H1 (cell line): ENCODE data around the gene RUNX1. TPM values are rescaled to one million over a fixed set of nuclear protein-coding genes. Genes with fewer than 3 reads are reported as not detected.

ENCODE experiments used
- CTCF ChIA-PET: fragments of 300-600 bp; sonication (Branson Sonifier 250); formaldehyde crosslinking; loops from one replicate; lab custom pipeline; 2021; ENCODE audit not compliant: partially characterized antibody; lab: Charles Lee
- POLR2A ChIA-PET: fragments of 300-600 bp; sonication (Branson Sonifier 250); formaldehyde crosslinking; loops from one replicate; lab custom pipeline; 2021; ENCODE audit warnings: inconsistent platforms; ENCODE audit not compliant: partially characterized antibody; lab: Charles Lee
- DNase-seq, 2 experiments: peaks; one replicate each; pipeline versions ENCODE4 v3.0.0 to v3.0.0-alpha.2; 2010 to 2022; ENCODE audit warnings: low spot score in 2 of 2, low read depth in 1 of 2, mixed read lengths in 1 of 2
- FAIRE-seq: peaks from 2 replicates; lab custom pipeline; 2011; peaks lifted over from hg19 to GRCh38; lab: Jason Lieb, UNC
- H2AFZ ChIP-seq: 2 replicates; pipeline ENCODE4 v1.8.1; 2012; ENCODE audit warnings: low read length, inconsistent platforms
- H2AK5ac ChIP-seq: 2 replicates; pipeline ENCODE4 v1.6.1; 2013; ENCODE audit warnings: low read depth, low read length
- H2BK120ac ChIP-seq: replicated peaks from 2 replicates; pipeline ENCODE3; 2013; ENCODE audit warnings: low read depth, low read length, inconsistent platforms
- H2BK12ac ChIP-seq: 2 replicates; pipeline ENCODE4 v1.6.1; 2013; ENCODE audit warnings: low read depth, low read length
- H2BK15ac ChIP-seq: 2 replicates; pipeline ENCODE4 v1.6.1; 2013; ENCODE audit warnings: low read length
- H2BK20ac ChIP-seq: 2 replicates; pipeline ENCODE4 v1.6.1; 2013; ENCODE audit warnings: low read length
- H2BK5ac ChIP-seq: 2 replicates; pipeline ENCODE4 v1.6.1; 2013; ENCODE audit warnings: low read depth, low read length
- H3K14ac ChIP-seq: 2 replicates; pipeline ENCODE4 v1.6.1; 2013; ENCODE audit warnings: inconsistent platforms; ENCODE audit not compliant: insufficient read length
- H3K18ac ChIP-seq: 2 replicates; pipeline ENCODE4 v1.6.1; 2013; ENCODE audit warnings: low read length; ENCODE audit errors: extremely low read depth
- H3K23ac ChIP-seq: 2 replicates; pipeline ENCODE4 v1.6.1; 2013; ENCODE audit warnings: inconsistent platforms; ENCODE audit not compliant: insufficient read length
- H3K23me2 ChIP-seq: 2 replicates; pipeline ENCODE4 v1.6.1; 2013; ENCODE audit warnings: low read depth, low read length
- H3K27ac ChIP-seq: 2 replicates; pipeline ENCODE4 v1.6.1; 2011; ENCODE audit warnings: low read depth, low read length, inconsistent platforms
- H3K27me3 ChIP-seq, 4 experiments: replicated peaks in 1 of 4; 1 replicate in 1 of 4; 2 replicates in 3 of 4; pipeline versions ENCODE4 v1.6.1 to v1.8.1; 2011 to 2013; ENCODE audit warnings: low read length in 3 of 4, mild to moderate bottlenecking in 3 of 4, inconsistent platforms in 2 of 4, mixed read lengths in 2 of 4, moderate library complexity in 1 of 4; ENCODE audit not compliant: control insufficient read depth in 3 of 4, insufficient read depth in 3 of 4; ENCODE audit errors: extremely low read depth in 1 of 4
- H3K36me3 ChIP-seq, 4 experiments: 2 replicates each; pipeline versions ENCODE4 v1.6.1 to v1.8.1; 2011 to 2013; ENCODE audit warnings: mild to moderate bottlenecking in 4 of 4, low read length in 3 of 4, moderate library complexity in 2 of 4, control low read depth in 1 of 4, inconsistent platforms in 1 of 4; ENCODE audit not compliant: insufficient read depth in 4 of 4, control insufficient read depth in 2 of 4
- H3K4ac ChIP-seq: replicated peaks from 2 replicates; pipeline ENCODE3; 2013; ENCODE audit warnings: low read length, low read depth, mixed read lengths, inconsistent platforms; ENCODE audit not compliant: insufficient read length
- H3K4me1 ChIP-seq, 4 experiments: replicated peaks in 1 of 4; 1 replicate in 1 of 4; 2 replicates in 3 of 4; pipeline versions ENCODE4 v1.6.1 to v1.8.1; 2011 to 2013; ENCODE audit warnings: low read length in 3 of 4, inconsistent platforms in 2 of 4, mixed read lengths in 1 of 4; ENCODE audit not compliant: insufficient read depth in 4 of 4, control insufficient read depth in 3 of 4
- H3K4me2 ChIP-seq, 2 experiments: 2 replicates each; pipeline versions ENCODE4 v1.6.1 to v1.8.1; 2011 to 2013; ENCODE audit warnings: low read depth in 2 of 2, low read length in 2 of 2, control low read depth in 1 of 2, inconsistent platforms in 1 of 2, mild to moderate bottlenecking in 1 of 2; ENCODE audit not compliant: insufficient read depth in 1 of 2
- H3K4me3 ChIP-seq, 4 experiments: fragments of 200-600, 300-600 bp in 1 of 4; sonication (generic), shearing (Covaris generic), sonication (Bioruptor Twin) in 1 of 4; 2 replicates each; pipeline versions ENCODE4 v1.5.1 to v1.8.1; 2011 to 2016; ENCODE audit warnings: low read length in 4 of 4, low read depth in 3 of 4, control low read depth in 2 of 4, inconsistent platforms in 2 of 4, mild to moderate bottlenecking in 2 of 4, mixed read lengths in 1 of 4, moderate library complexity in 1 of 4; ENCODE audit not compliant: insufficient read depth in 2 of 4; ENCODE audit errors: extremely low read depth in 1 of 4
- H3K56ac ChIP-seq: replicated peaks from 2 replicates; pipeline ENCODE3; 2013; ENCODE audit warnings: low read depth, mild to moderate bottlenecking, mixed read lengths, low read length, inconsistent platforms; ENCODE audit not compliant: insufficient read length
- H3K79me1 ChIP-seq: 2 replicates; pipeline ENCODE4 v1.6.1; 2013; ENCODE audit warnings: low read depth, low read length, control low read depth
- H3K79me2 ChIP-seq, 2 experiments: 2 replicates each; pipeline versions ENCODE4 v1.6.1 to v1.8.1; 2012 to 2013; ENCODE audit warnings: low read length in 2 of 2, mild to moderate bottlenecking in 2 of 2, inconsistent platforms in 1 of 2; ENCODE audit not compliant: insufficient read depth in 2 of 2, control insufficient read depth in 1 of 2
- H3K9ac ChIP-seq, 4 experiments: replicated peaks in 1 of 4; 1 replicate in 1 of 4; 2 replicates in 3 of 4; pipeline versions ENCODE4 v1.6.1 to v1.8.1; 2011 to 2013; ENCODE audit warnings: low read depth in 3 of 4, low read length in 3 of 4, control low read depth in 2 of 4, mild to moderate bottlenecking in 2 of 4, moderate library complexity in 2 of 4, inconsistent platforms in 1 of 4; ENCODE audit errors: extremely low read depth in 1 of 4
- H3K9me3 ChIP-seq, 2 experiments: 2 replicates each; pipeline versions ENCODE4 v1.6.1 to v1.8.1; 2012 to 2013; ENCODE audit warnings: mild to moderate bottlenecking in 2 of 2, moderate library complexity in 2 of 2, control low read depth in 1 of 2, inconsistent platforms in 1 of 2, low read depth in 1 of 2, low read length in 1 of 2, mixed read lengths in 1 of 2; ENCODE audit not compliant: insufficient read depth in 2 of 2
- H4K20me1 ChIP-seq, 2 experiments: replicated peaks in 1 of 2; 2 replicates each; pipeline versions ENCODE3 to v1.8.1; 2011 to 2013; ENCODE audit warnings: inconsistent platforms in 2 of 2, low read length in 2 of 2, mild to moderate bottlenecking in 1 of 2; ENCODE audit not compliant: insufficient read depth in 2 of 2, control insufficient read depth in 1 of 2
- H4K5ac ChIP-seq: 2 replicates; pipeline ENCODE4 v1.6.1; 2013; ENCODE audit warnings: low read length, low read depth, mixed read lengths, inconsistent platforms; ENCODE audit not compliant: insufficient read length
- H4K8ac ChIP-seq: 2 replicates; pipeline ENCODE4 v1.8.0; 2013; ENCODE audit warnings: mild to moderate bottlenecking, moderate library complexity, low read length, inconsistent platforms; ENCODE audit not compliant: insufficient read depth; ENCODE audit errors: extremely low read depth
- H4K91ac ChIP-seq: replicated peaks from 2 replicates; pipeline ENCODE3; 2013; ENCODE audit warnings: low read length, mixed read lengths, inconsistent platforms; ENCODE audit not compliant: insufficient read length
- ATF3 ChIP-seq: IDR thresholded peaks from 2 replicates; pipeline ENCODE4 v1.6.1; 2011; ENCODE audit warnings: low read depth, mild to moderate bottlenecking, low read length; ENCODE audit not compliant: insufficient read depth
- CBX5 ChIP-seq: fragments of 300-800, 300-1000 bp; sonication (generic); IDR thresholded peaks from 2 replicates; pipeline ENCODE4 v1.7.1; 2016; ENCODE audit warnings: antibody characterized with exemption, low read length, low read depth
- CREB1 ChIP-seq: IDR thresholded peaks from 2 replicates; pipeline ENCODE4 v1.6.1; 2012; ENCODE audit warnings: inconsistent platforms
- USF2 ChIP-seq: IDR thresholded peaks from 2 replicates; pipeline ENCODE4 v1.6.1; 2011; ENCODE audit warnings: low read length, improper control_type of control experiment
- ZNF274 ChIP-seq: IDR thresholded peaks from 2 replicates; pipeline ENCODE4 v1.7.0; 2012; ENCODE audit warnings: low read length, borderline replicate concordance; ENCODE audit errors: extremely low read depth
- WGBS, 2 experiments: shearing (Covaris generic) in 1 of 2; methylation state at CpG; one replicate each; pipeline versions ENCODE4 v1.1.6 to v1.1.7; 2013 to 2015; ENCODE audit warnings: low lambda C conversion rate in 2 of 2, mixed read lengths in 2 of 2, inconsistent platforms in 1 of 2, low coverage in 1 of 2, missing lambda C conversion rate in 1 of 2; ENCODE audit not compliant: insufficient replicate concordance in 2 of 2, insufficient coverage in 1 of 2, insufficient read length in 1 of 2; ENCODE audit errors: extremely low coverage in 1 of 2, missing lambda C conversion rate in 1 of 2; 5-methylcytosine and 5-hydroxymethylcytosine counted together
- polyA plus RNA-seq, 7 experiments: library from polyadenylated mRNA; depleted of rRNA in 3 of 7; stranded (reverse) in 5 of 7; unstranded in 2 of 7; fragments of >200 nt in 5 of 7; fragments of 200-250 nt in 2 of 7; gene quantifications; 1 replicate in 5 of 7; 2 replicates in 1 of 7; 4 replicates in 1 of 7; pipeline versions ENCODE4 v1.2.1 to v1.2.3, GENCODE V29; 2011 to 2013; ENCODE audit warnings: missing spikeins in 2 of 7, mixed read lengths in 2 of 7
- total RNA-seq: library from RNA; stranded (reverse); fragmentation: NEBNext Ultra II Directional; extraction: Animal tissue kit (Norgen Biotek cat#: 25700); gene quantifications from 2 replicates; pipeline ENCODE4 v1.2.1, GENCODE V29; 2021

The RUNX1 gene
- total and polyA plus RNA-seq, 2 of the 8 experiments (the other 6 are each of a cell fraction or from before 2014, with no cell fraction given): 0.20 to 0.60 TPM

- Histone ChIP-seq H3K9me3 (no peaks in the 10 kb centered on the region), H3K14ac (no peak overlapping the region), H3K4me1 (no peaks in the 10 kb centered on the region), H3K36me3 (no peaks in the 10 kb centered on the region), H2AK5ac (no peak overlapping the region), H3K79me2 (no peaks in the 10 kb centered on the region), H3K23ac (no peak overlapping the region), H2BK20ac (no peak overlapping the region), H3K4ac (no peak overlapping the region), H4K5ac (no peak overlapping the region), H3K27ac (no peak overlapping the region), H2BK5ac (no peak overlapping the region), H3K4me3 (no peak overlapping the region), H3K56ac (no peak overlapping the region), H3K9ac (no peak overlapping the region), H3K23me2 (no peaks in the 10 kb centered on the region), H3K27me3 (no peaks in the 10 kb centered on the region), H4K20me1 (no peaks in the 10 kb centered on the region), H3K79me1 (no peaks in the 10 kb centered on the region), H2BK15ac (no peak overlapping the region), H3K4me2 (no peak overlapping the region), H2BK12ac (no peak overlapping the region), H4K91ac (no peak overlapping the region), H3K18ac (no peak overlapping the region), H4K8ac (no peak overlapping the region), H2AFZ (no peak overlapping the region), H2BK120ac (no peak overlapping the region)
- DNase-seq (no peak), FAIRE-seq (no peak)
- ChIA-PET POLR2A (no interaction called here), CTCF (no interaction called here)
- TF ChIP-seq CREB1 (no peak), ATF3 (no peak), USF2 (no peak), ZNF274 (no peak), CBX5 (no peak)
- 83% methylated on average over 3 of the region's 3 CpGs; no CpG with 5 or more reads in 1 of the 2 experiments for WGBS, 2 experiments
Measured at GRCh38 chr21:34924194-34924593, 124.9 kb downstream of the RUNX1 start.
